ENCODE results near the gene NRG4.

NRG4 gene

DNA sequence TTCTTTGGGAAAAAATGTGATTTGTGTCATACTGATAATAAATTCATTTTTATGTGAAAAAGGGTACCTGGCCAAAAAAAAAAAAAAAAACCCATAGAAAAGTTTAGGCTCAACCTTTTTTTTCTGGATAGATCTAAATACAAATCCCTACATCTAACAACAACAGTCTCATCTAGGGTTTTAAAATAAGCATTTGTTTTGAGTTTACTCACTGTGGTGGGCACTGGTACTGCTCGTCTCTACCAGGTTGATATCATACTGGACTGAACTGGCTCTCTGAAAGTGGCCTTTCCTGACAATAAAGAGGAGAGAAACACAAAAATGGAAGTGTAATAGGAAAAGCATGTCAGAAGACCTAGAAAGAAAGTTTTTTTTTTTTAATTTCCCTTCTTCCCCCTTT lies 56.5 kb downstream of the NRG4 start:
- Mint-ChIP-seq H3K27ac (no peak overlapping the region), H3K9me3 (no peaks in the 10 kb centered on the region), H3K4me1 (no peaks in the 10 kb centered on the region), H3K4me3 (no peak overlapping the region), H3K36me3 (ENCODE audit: low read depth) (no peaks in the 10 kb centered on the region), H3K27me3 (ENCODE audit: low read depth) (no peaks in the 10 kb centered on the region)
- no peak for TF ChIP-seq CTCF (IDR thresholded peaks at IDR 0.05; ENCODE audit: unreplicated experiment in 3 of 3)

- Mint-ChIP-seq H3K27ac (no peak overlapping the region), H3K27me3 (ENCODE audit: low read depth) (no peaks in the 10 kb centered on the region), H3K4me3 (no peak overlapping the region), H3K9me3 (no peaks in the 10 kb centered on the region), H3K36me3 (ENCODE audit: low read depth) (no peaks in the 10 kb centered on the region), H3K4me1 (no peaks in the 10 kb centered on the region)
- no peak for TF ChIP-seq CTCF (IDR thresholded peaks at IDR 0.05; ENCODE audit: unreplicated experiment in 3 of 3)
Measured at GRCh38 chr15:75952525-75952924, 59.7 kb downstream of the NRG4 start.

- Mint-ChIP-seq H3K27me3 (ENCODE audit: low read depth) (no peaks in the 10 kb centered on the region), H3K4me1 (no peaks in the 10 kb centered on the region), H3K4me3 (no peak overlapping the region), H3K9me3 (no peaks in the 10 kb centered on the region), H3K36me3 (ENCODE audit: low read depth) (no peaks in the 10 kb centered on the region), H3K27ac (no peak overlapping the region)
- TF ChIP-seq CTCF (IDR thresholded peaks at IDR 0.05; ENCODE audit: unreplicated experiment in 3 of 3), result no peak
Measured at GRCh38 chr15:75948761-75949296, 63.4 kb downstream of the NRG4 start.

GRCh38 chr15:75947092-75947491 lies 65.1 kb downstream of the NRG4 start:
- TF ChIP-seq CTCF (IDR thresholded peaks at IDR 0.05; ENCODE audit: unreplicated experiment in 3 of 3), result no peak
- Mint-ChIP-seq H3K4me1 (no peaks in the 10 kb centered on the region), H3K4me3 (no peak overlapping the region), H3K36me3 (ENCODE audit: low read depth) (no peaks in the 10 kb centered on the region), H3K27me3 (ENCODE audit: low read depth) (no peaks in the 10 kb centered on the region), H3K9me3 (no peaks in the 10 kb centered on the region), H3K27ac (no peak overlapping the region)

DNA sequence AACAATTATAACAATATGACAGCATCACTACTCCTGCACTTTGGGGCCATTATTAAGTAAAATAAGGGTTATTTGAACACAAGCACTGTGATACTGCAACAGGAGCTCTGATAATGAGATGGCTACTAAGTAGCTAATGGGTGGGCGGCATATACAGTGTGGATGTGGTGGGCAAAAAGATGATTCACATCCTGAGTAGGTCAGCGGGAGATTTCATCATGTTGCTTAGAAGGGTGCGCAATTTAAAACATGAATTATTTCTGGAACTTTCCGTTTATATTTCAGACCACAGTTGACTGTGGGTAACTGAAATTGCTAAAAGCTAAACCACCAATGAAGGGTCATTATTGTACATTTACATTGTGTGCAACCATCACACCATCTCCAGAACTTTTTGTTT lies 66.3 kb downstream of the NRG4 start:
- no peaks in the 10 kb centered on the region for H3K9me3 Mint-ChIP-seq
- no peaks in the 10 kb centered on the region for H3K27me3 Mint-ChIP-seq (ENCODE audit: low read depth)
- no peak overlapping the region for H3K4me3 Mint-ChIP-seq
- H3K4me1 Mint-ChIP-seq, result no peaks in the 10 kb centered on the region
- H3K27ac Mint-ChIP-seq, result no peak overlapping the region
- TF ChIP-seq CTCF (IDR thresholded peaks at IDR 0.05; ENCODE audit: unreplicated experiment in 3 of 3), result no peak
- H3K36me3 Mint-ChIP-seq (ENCODE audit: low read depth), result peaks cover 2% of the 10 kb centered on the region

- H3K4me1 Mint-ChIP-seq, result no peaks in the 10 kb centered on the region
- H3K36me3 Mint-ChIP-seq (ENCODE audit: low read depth), result peaks cover 23% of the 10 kb centered on the region
- H3K27ac Mint-ChIP-seq, result no peak overlapping the region
- H3K27me3 Mint-ChIP-seq (ENCODE audit: low read depth), result no peaks in the 10 kb centered on the region
- peaks cover 5% of the 10 kb centered on the region for H3K9me3 Mint-ChIP-seq
- TF ChIP-seq CTCF (IDR thresholded peaks at IDR 0.05; ENCODE audit: unreplicated experiment in 3 of 3), result no peak
- H3K4me3 Mint-ChIP-seq, result no peak overlapping the region
Measured at GRCh38 chr15:75943713-75944215, 68.5 kb downstream of the NRG4 start.
